Measurements from ENCODE around the gene SLC39A3.

The SLC39A3 gene

GRCh38 chr19:2751438-2751830 is 11.6 kb upstream of the SLC39A3 start:
- Histone ChIP-seq H3K27me3 (ENCODE audit: insufficient read depth, low read length) (no peaks in the 10 kb centered on the region; the same call in 1 of the 2 replicates), H3F3A (ENCODE audit: insufficient read depth, low read length) (no peaks in the 10 kb centered on the region), H3K27ac (ENCODE audit: low read depth, low read length, poor library complexity, severe bottlenecking) (no peak overlapping the region), H3K4me3 (ENCODE audit: low read depth, low read length, poor library complexity, severe bottlenecking) (no peak overlapping the region), H2AFZ (ENCODE audit: low read length) (no peak overlapping the region), H3K9me3 (ENCODE audit: low read length) (no peaks in the 10 kb centered on the region), H3K4me1 (ENCODE audit: insufficient read depth, low read length, severe bottlenecking) (peaks cover 3% of the 10 kb centered on the region), H3K79me2 (ENCODE audit: insufficient read depth, low read length) (no peaks in the 10 kb centered on the region), H3K36me3 (ENCODE audit: insufficient read depth, low read length) (peaks cover 29% of the 10 kb centered on the region), H4K20me1 (ENCODE audit: insufficient read depth, low read length) (no peaks in the 10 kb centered on the region), H3K9ac (ENCODE audit: low read length) (no peak overlapping the region), H3K9me2 (ENCODE audit: low read depth, low read length) (no peaks in the 10 kb centered on the region), H3K4me2 (ENCODE audit: low read length) (no peak overlapping the region)
- no peak for TF ChIP-seq EZH2 (IDR thresholded peaks at IDR 0.05; ENCODE audit: borderline replicate concordance, low read length)
- no peak for TF ChIP-seq CTCF (IDR thresholded peaks at IDR 0.05; ENCODE audit: low read length)

GRCh38 chr19:2750808-2751437 is 11.1 kb upstream of the SLC39A3 start:
- Histone ChIP-seq H3F3A (ENCODE audit: insufficient read depth, low read length) (no peaks in the 10 kb centered on the region), H3K4me3 (ENCODE audit: low read depth, low read length, poor library complexity, severe bottlenecking) (no peak overlapping the region), H3K36me3 (ENCODE audit: insufficient read depth, low read length) (peaks cover 28% of the 10 kb centered on the region), H3K27me3 (ENCODE audit: insufficient read depth, low read length) (no peaks in the 10 kb centered on the region; the same call in 1 of the 2 replicates), H4K20me1 (ENCODE audit: insufficient read depth, low read length) (no peaks in the 10 kb centered on the region), H3K9me2 (ENCODE audit: low read depth, low read length) (no peaks in the 10 kb centered on the region), H2AFZ (ENCODE audit: low read length) (no peak overlapping the region), H3K4me2 (ENCODE audit: low read length) (no peak overlapping the region), H3K9ac (ENCODE audit: low read length) (no peak overlapping the region), H3K79me2 (ENCODE audit: insufficient read depth, low read length) (no peaks in the 10 kb centered on the region), H3K27ac (ENCODE audit: low read depth, low read length, poor library complexity, severe bottlenecking) (no peak overlapping the region), H3K4me1 (ENCODE audit: insufficient read depth, low read length, severe bottlenecking) (peaks cover 3% of the 10 kb centered on the region), H3K9me3 (ENCODE audit: low read length) (no peaks in the 10 kb centered on the region)
- no peak for TF ChIP-seq EZH2 (IDR thresholded peaks at IDR 0.05; ENCODE audit: borderline replicate concordance, low read length)
- TF ChIP-seq CTCF (IDR thresholded peaks at IDR 0.05; ENCODE audit: low read length), result no peak

GRCh38 chr19:2747349-2747748 is 7.5 kb upstream of the SLC39A3 start:
- Histone ChIP-seq H3K9me3 (ENCODE audit: low read length) (no peaks in the 10 kb centered on the region), H3K36me3 (ENCODE audit: insufficient read depth, low read length) (no peaks in the 10 kb centered on the region), H3F3A (ENCODE audit: insufficient read depth, low read length) (no peaks in the 10 kb centered on the region), H3K27ac (ENCODE audit: low read depth, low read length, poor library complexity, severe bottlenecking) (no peak overlapping the region), H3K4me1 (ENCODE audit: insufficient read depth, low read length, severe bottlenecking) (peaks cover 3% of the 10 kb centered on the region), H3K27me3 (ENCODE audit: insufficient read depth, low read length) (no peaks in the 10 kb centered on the region; the same call in 1 of the 2 replicates), H3K79me2 (ENCODE audit: insufficient read depth, low read length) (no peaks in the 10 kb centered on the region), H3K4me3 (ENCODE audit: low read depth, low read length, poor library complexity, severe bottlenecking) (no peak overlapping the region), H4K20me1 (ENCODE audit: insufficient read depth, low read length) (no peaks in the 10 kb centered on the region), H3K4me2 (ENCODE audit: low read length) (no peak overlapping the region), H2AFZ (ENCODE audit: low read length) (no peak overlapping the region), H3K9ac (ENCODE audit: low read length) (no peak overlapping the region), H3K9me2 (ENCODE audit: low read depth, low read length) (no peaks in the 10 kb centered on the region)
- no peak for TF ChIP-seq EZH2 (IDR thresholded peaks at IDR 0.05; ENCODE audit: borderline replicate concordance, low read length)

GRCh38 chr19:2744113-2744512 is 4.3 kb upstream of the SLC39A3 start:
- Histone ChIP-seq H3K4me1 (ENCODE audit: insufficient read depth, low read length, severe bottlenecking) (peaks cover 5% of the 10 kb centered on the region), H3K27me3 (ENCODE audit: insufficient read depth, low read length) (no peaks in the 10 kb centered on the region; the same call in 1 of the 2 replicates), H3K4me3 (ENCODE audit: low read depth, low read length, poor library complexity, severe bottlenecking) (no peak overlapping the region), H3F3A (ENCODE audit: insufficient read depth, low read length) (no peaks in the 10 kb centered on the region), H3K36me3 (ENCODE audit: insufficient read depth, low read length) (no peaks in the 10 kb centered on the region), H3K9me2 (ENCODE audit: low read depth, low read length) (no peaks in the 10 kb centered on the region), H3K79me2 (ENCODE audit: insufficient read depth, low read length) (no peaks in the 10 kb centered on the region), H3K27ac (ENCODE audit: low read depth, low read length, poor library complexity, severe bottlenecking) (no peak overlapping the region), H3K9me3 (ENCODE audit: low read length) (no peaks in the 10 kb centered on the region), H4K20me1 (ENCODE audit: insufficient read depth, low read length) (no peaks in the 10 kb centered on the region), H3K4me2 (ENCODE audit: low read length) (no peak overlapping the region), H3K9ac (ENCODE audit: low read length) (no peak overlapping the region), H2AFZ (ENCODE audit: low read length) (no peak overlapping the region)
- TF ChIP-seq EZH2 (IDR thresholded peaks at IDR 0.05; ENCODE audit: borderline replicate concordance, low read length), result no peak
- no peak for TF ChIP-seq CTCF (IDR thresholded peaks at IDR 0.05; ENCODE audit: low read length)

Measured in OCI-LY1 (cell line).